Subcutaneous adipose tissue (tissue), 4 donors: Measurements from ENCODE around the gene DAPK1. TPM values are rescaled to one million over a fixed set of nuclear protein-coding genes. Genes with fewer than 3 reads are reported as not detected.

Experiments
- CTCF ChIP-seq: fragments of 450-650 bp; IDR thresholded peaks from one replicate; pipeline ENCODE4 v1.5.1; 2016; ENCODE audit warnings: low read depth, mild to moderate bottlenecking, control low read depth, antibody characterized with exemption, moderate library complexity
- total RNA-seq, 4 donors: library from RNA; depleted of rRNA; stranded (reverse); fragments of >200 nt; gene quantifications; one replicate each; pipeline ENCODE4 v1.1.0, GENCODE V29; 2016

DAPK1 gene
- 10 to 100 TPM; 29.5 to 63.2 (median 43.4) TPM for total RNA-seq

GRCh38 chr9:87497604-87498045 lies at the start of gene DAPK1:
Gene DAPK1 (plus strand): TSS chr9:87497867. CDS start chr9:87499078, 1,211 bp downstream.
- TF ChIP-seq CTCF: no peak

GRCh38 chr9:87451149-87451548 lies 46.5 kb upstream of the DAPK1 start:
- TF ChIP-seq CTCF: no peak

GRCh38 chr9:87455407-87455806 lies 42.3 kb upstream of the DAPK1 start:
- no peak for TF ChIP-seq CTCF

- no peak for TF ChIP-seq CTCF
These were observed 36.4 kb upstream of the DAPK1 start for GRCh38 chr9:87461256-87461655.

- no peak for TF ChIP-seq CTCF
These were observed 33.3 kb upstream of the DAPK1 start for GRCh38 chr9:87464110-87464991.

GRCh38 chr9:87464992-87465378 lies 32.7 kb upstream of the DAPK1 start:
- TF ChIP-seq CTCF: no peak

- TF ChIP-seq CTCF: no peak
These were observed 31.9 kb upstream of the DAPK1 start for GRCh38 chr9:87465816-87466215.
